Left renal cortex interstitium (tissue), 4 donors: ENCODE measurements around the gene IGSF23. TPM values are rescaled to one million over a fixed set of nuclear protein-coding genes. Genes with fewer than 3 reads are reported as not detected.
"Not testable (repeated sequence)": the region's sequence is repeated elsewhere in the genome, so short reads cannot be mapped to it uniquely, and the experiment has no call there.

ENCODE experiments used
- DNase-seq, 4 donors: peaks; one replicate each; pipeline ENCODE4 v3.0.0-alpha.2; 2013; ENCODE audit warnings: low read depth in 4 of 4, low spot score in 2 of 4, missing footprints in 1 of 4
- polyA plus RNA-seq, 4 donors: library from polyadenylated mRNA; unstranded; fragments of 120-200 nt; gene quantifications; one replicate each; pipeline ENCODE4 v1.2.1, GENCODE V29; 2013; ENCODE audit not compliant: insufficient read length in 4 of 4

The IGSF23 gene
- polyA plus RNA-seq, 4 donors = 0.99 to 1.7 (median 1.4) TPM

DNA sequence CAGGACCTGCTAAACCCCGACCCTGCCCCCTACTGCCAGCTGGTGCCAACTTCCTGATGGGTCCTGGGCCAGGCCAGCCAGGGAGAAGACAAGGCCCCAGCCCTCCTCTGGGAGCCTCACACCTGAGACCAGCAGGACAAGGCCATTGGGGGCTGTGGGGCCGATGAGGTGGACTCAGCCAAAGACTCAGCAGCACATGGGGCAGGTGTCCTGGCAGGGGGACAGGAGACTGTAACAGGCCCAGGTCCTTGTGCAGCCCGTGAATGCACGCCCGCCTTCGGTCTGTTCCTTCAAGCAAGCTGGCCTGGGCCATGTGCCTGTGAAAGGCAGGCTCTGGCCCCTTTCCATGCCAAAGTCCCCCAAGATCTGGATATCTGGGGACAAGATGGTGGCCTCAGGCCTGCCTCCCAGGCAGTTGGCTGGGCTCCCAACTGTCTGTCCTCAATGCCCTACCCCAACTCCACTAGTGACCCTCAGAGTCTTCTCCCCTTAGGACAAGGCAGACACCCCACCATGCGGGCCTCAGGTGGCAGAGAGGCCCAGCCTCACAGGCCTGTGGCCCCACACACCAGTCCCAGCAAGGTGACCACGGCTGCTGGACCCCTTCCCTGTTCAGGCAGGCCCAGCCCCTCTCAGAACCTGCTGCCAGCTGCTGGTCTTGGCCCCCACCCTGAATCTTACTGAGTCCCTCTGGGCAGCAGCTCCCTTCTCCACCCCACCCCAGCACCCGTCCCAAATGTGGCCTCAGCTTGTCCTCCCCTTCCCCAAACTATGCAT, 70.3 kb downstream of the IGSF23 start:
- no peak for DNase-seq

DNA sequence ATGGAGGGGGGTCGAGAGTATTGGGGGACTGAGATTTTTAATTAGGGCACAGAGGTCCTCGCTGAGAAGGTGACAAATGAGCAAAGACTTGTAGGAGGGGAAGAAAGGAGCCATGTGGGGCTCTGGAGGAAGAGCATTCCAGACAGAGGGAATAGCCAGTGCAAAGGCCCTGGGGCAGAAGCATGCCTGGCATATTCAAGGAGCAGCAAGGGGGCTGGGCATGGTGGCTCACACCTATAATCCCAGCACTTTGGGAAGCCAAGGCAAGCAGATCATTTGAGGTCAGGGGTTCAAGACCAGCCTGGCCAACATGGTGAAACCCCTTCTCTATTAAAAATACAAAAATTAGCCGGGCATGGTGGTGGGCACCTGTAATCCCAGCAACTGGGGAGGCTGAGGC, 71.0 kb downstream of the IGSF23 start:
- not testable (repeated sequence) for DNase-seq

DNA sequence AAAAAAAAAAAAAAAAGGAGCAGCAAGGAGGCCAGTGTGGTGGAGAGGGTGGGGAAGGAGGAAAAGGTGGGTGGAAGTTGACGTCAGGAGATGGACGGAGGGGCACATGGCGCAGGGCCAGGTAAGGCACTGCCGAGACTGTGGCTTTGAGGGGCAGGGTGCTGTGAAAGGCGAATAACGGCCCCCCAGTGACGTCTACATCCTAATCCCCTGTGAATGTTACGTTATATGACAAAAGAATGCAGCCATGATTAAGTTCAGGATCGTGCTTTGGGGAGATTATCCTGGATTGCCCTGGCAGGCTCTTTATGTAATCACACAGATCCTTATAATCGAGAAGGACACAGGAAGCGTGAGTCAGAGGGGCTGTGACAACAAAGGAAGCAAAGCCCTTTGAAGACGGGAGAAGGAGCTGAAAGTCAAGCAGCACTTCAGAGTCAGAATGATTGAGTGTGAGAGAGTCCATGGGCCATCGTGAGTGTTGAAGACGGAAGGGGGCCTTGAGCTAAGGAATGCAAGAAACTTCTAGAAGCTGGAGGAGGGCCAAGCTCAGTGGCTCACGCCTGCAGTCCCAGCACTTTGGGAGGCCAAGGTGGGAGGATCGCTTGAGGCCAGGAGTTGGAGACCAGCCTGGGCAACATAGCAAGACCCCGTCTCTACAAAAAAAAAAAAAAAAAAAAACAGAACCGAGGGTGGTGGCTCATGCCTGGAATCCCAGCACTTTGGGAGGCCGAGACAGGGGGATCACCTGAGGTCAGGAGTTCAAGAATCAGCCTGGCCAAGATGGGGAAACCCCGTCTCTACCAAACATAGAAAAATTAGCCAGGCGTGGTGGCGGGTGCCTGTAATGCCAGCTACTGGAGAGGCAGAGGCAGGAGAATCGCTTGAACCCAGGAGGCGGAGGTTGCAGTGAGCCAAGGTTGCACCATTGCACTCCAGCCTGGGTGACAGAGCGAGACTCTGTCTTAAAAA, 71.8 kb downstream of the IGSF23 start:
- DNase-seq = no peak

DNA sequence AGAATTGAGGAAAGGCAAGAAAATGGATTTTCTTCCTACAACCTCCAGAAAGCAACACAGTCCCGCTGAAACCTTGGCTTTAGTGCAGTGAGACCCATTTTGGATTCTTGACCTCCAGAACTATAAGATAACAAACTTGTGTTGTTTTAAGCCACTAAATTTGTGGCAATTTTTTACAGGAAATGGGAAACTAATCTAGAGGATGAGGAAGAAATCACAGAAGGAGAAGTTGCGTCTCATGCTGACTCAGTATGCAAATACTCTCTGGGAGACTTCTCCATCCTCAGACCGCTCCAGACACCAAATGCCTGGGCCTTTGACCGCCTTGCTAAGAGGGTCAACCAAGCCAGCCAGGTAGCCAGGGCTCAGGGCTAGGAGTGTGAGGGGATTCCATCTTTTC, 72.5 kb downstream of the IGSF23 start:
- no peak for DNase-seq

Other genes with a start within 250 kb of the IGSF23 start
- gene ZNF285, start 212.0 kb upstream of the IGSF23 start, polyA plus RNA-seq = 10 to 100 TPM in 2 of 4 donors, 1 to 10 TPM in 2; 8.2 to 12.5 (median 10.3) TPM
- gene ZNF229, start 165.1 kb upstream of the IGSF23 start, polyA plus RNA-seq = 10 to 100 TPM; 13.6 to 15.4 (median 14.4) TPM
- 10 to 100 TPM; 14.3 to 17.1 (median 16.4) TPM for gene ZNF180, start 113.0 kb upstream of the IGSF23 start, polyA plus RNA-seq
- gene CEACAM20, start 83.9 kb upstream of the IGSF23 start, polyA plus RNA-seq = not detected
- gene PVR, start 30.3 kb downstream of the IGSF23 start, polyA plus RNA-seq = 10 to 100 TPM; 27.4 to 42.7 (median 33.1) TPM
- gene CEACAM19, start 57.9 kb downstream of the IGSF23 start, polyA plus RNA-seq = 10 to 100 TPM in 3 of 4 donors, 1 to 10 TPM in 1; 9.1 to 30.9 (median 20.1) TPM
- not detected for gene CEACAM16, start 85.6 kb downstream of the IGSF23 start, polyA plus RNA-seq
- gene BCL3, start 135.1 kb downstream of the IGSF23 start, polyA plus RNA-seq = 1 to 10 TPM; 5.3 to 10.0 (median 8.8) TPM
- 1 to 10 TPM; 5.0 to 7.8 (median 6.9) TPM for gene CBLC, start 164.3 kb downstream of the IGSF23 start, polyA plus RNA-seq
- 100 to 1,000 TPM; 409 to 745 (median 689) TPM for gene BCAM, start 195.5 kb downstream of the IGSF23 start, polyA plus RNA-seq
- 100 to 1,000 TPM; 150 to 188 (median 163) TPM for gene NECTIN2, start 232.7 kb downstream of the IGSF23 start, polyA plus RNA-seq